MM.1S (cell line): ENCODE measurements around the gene EPB41L1.

ENCODE experiments used
- CTCF ChIP-seq: fragments of 300-600 bp; sonication (generic); IDR thresholded peaks from 2 replicates; pipeline ENCODE4 v1.5.1; 2016; ENCODE audit warnings: antibody characterized with exemption, low read length, mixed read lengths
- EZH2 ChIP-seq: fragments of 300-600 bp; sonication (generic); optimal IDR thresholded peaks from 2 replicates; pipeline ENCODE3; 2017; ENCODE audit warnings: low read depth, mild to moderate bottlenecking, antibody characterized with exemption, low read length, mixed read lengths
- EZH2phosphoT487 ChIP-seq: fragments of 300-600 bp; sonication (generic); IDR thresholded peaks from 2 replicates; pipeline ENCODE4 v1.6.1; 2018; ENCODE audit warnings: antibody characterized with exemption, low read length

DNA sequence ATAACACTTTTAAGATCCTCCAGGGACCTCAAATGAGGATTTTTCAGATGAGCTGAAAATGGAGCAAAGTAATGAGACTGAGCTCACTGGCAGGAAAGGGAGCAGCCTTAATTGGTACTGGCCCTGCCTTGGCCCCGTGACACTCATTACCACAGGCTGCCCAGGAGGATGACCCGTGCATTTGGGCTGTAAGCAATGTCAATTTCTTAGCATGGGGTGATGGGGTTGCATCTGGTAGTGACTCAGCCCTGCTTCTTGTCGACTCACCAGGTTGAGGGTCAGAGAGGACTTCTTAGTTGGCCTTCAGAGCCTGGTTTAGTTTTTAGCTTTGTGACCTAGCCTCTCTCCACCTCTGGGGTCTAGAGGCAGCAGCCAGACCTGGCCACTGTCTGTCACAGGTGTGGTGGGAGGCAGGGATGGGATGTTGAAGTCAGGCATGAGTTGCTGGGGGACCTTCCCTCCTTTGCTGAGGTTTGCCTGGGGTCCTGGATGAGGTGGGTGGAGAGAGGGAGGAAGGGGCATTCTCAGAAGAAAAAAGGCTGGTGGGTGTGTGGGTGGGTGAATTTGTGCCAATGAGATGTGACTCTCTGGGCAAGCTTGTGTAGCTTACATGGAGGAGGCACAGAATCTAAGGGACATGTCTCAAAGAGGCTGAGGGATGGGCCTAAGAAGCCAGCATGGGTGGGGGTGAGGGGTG lies 25.9 kb upstream of the EPB41L1 start:
- TF ChIP-seq CTCF = no peak
- no peak for TF ChIP-seq EZH2phosphoT487
- TF ChIP-seq EZH2 = no peak
